ENCODE results near the gene PNPT1. TPM values are rescaled to one million over a fixed set of nuclear protein-coding genes. Genes with fewer than 3 reads are reported as not detected.
"Not testable (repeated sequence)": the region's sequence is repeated elsewhere in the genome, so short reads cannot be mapped to it uniquely, and the experiment has no call there.

PNPT1 gene
- total RNA-seq (ENCODE audit: low replicate concordance): 21.6 and 29.0 TPM in 2 replicates
- long read RNA-seq, full-length matches to known transcripts: 131 of 186 reads
- long read RNA-seq, partial matches to known transcripts: 19 of 186 reads
- long read RNA-seq, other reads (novel, unspliced or antisense): 36 of 186 reads

GRCh38 chr2:55693181-55694125, at the start of gene PNPT1:
PNPT1 (minus strand) TSS chr2:55693844; CDS start chr2:55693823, 21 bp downstream.
- peak; percentile 94 for DNase-seq (ENCODE audit: extremely low spot score, unreplicated experiment)
- peak within 1 kb of the TSS; percentile 92 for H3K27ac Mint-ChIP-seq
- peak within 1 kb of the TSS; percentile 99 for H3K4me3 Mint-ChIP-seq
- peaks cover 7% of the 10 kb centered on the region for H3K36me3 Mint-ChIP-seq
- H3K9me3 Mint-ChIP-seq: no peaks in the 10 kb centered on the region
- H3K27me3 Mint-ChIP-seq: peaks cover 12% of the 10 kb centered on the region
- peaks cover 15% of the 10 kb centered on the region for H3K4me1 Mint-ChIP-seq (ENCODE audit: unreplicated experiment)
- no peak for TF ChIP-seq CTCF (conservative IDR thresholded peaks at IDR 0.05)

DNA sequence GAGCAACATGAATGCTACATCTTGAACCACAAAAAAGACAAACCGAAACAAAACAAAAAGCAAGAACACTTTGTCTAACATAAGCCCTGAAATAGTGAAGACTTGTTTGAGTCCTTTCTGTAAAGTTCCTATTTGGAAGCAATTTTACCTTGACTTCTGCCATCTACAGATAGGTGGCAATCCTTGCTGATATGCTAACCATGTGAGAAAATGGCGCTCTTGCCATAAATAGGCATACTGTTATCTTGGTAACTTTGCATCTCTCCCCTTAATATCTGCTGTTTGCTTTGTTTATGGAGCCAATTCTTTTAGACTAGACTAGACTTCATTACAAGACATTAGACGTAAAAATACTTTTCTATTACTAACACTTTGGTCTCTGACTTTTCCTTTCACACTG, 49.4 kb upstream of the PNPT1 start:
- Mint-ChIP-seq H3K27me3 (no peaks in the 10 kb centered on the region), H3K36me3 (no peaks in the 10 kb centered on the region), H3K9me3 (no peaks in the 10 kb centered on the region), H3K4me1 (ENCODE audit: unreplicated experiment) (no peaks in the 10 kb centered on the region), H3K4me3 (no peak overlapping the region), H3K27ac (no peak overlapping the region)
- no peak for TF ChIP-seq CTCF (conservative IDR thresholded peaks at IDR 0.05)
- no peak for DNase-seq (ENCODE audit: extremely low spot score, unreplicated experiment)

GRCh38 chr2:55736019-55736536, 42.4 kb upstream of the PNPT1 start:
- H3K36me3 Mint-ChIP-seq; H3K27me3 Mint-ChIP-seq; H3K4me1 Mint-ChIP-seq (ENCODE audit: unreplicated experiment); H3K9me3 Mint-ChIP-seq; H3K27ac Mint-ChIP-seq; H3K4me3 Mint-ChIP-seq; DNase-seq (ENCODE audit: extremely low spot score, unreplicated experiment): not testable (repeated sequence)

GRCh38 chr2:55734726-55735125, 41.1 kb upstream of the PNPT1 start:
- peaks cover 10% of the 10 kb centered on the region for H3K4me1 Mint-ChIP-seq (ENCODE audit: unreplicated experiment)
- no peak for DNase-seq (ENCODE audit: extremely low spot score, unreplicated experiment)
- TF ChIP-seq CTCF (conservative IDR thresholded peaks at IDR 0.05): no peak
- H3K36me3 Mint-ChIP-seq: no peaks in the 10 kb centered on the region
- H3K4me3 Mint-ChIP-seq: no peak overlapping the region
- no peak overlapping the region for H3K27ac Mint-ChIP-seq
- no peaks in the 10 kb centered on the region for H3K9me3 Mint-ChIP-seq
- no peaks in the 10 kb centered on the region for H3K27me3 Mint-ChIP-seq

GRCh38 chr2:55733335-55733734, 39.7 kb upstream of the PNPT1 start:
- no peak overlapping the region for H3K4me3 Mint-ChIP-seq
- H3K9me3 Mint-ChIP-seq: no peaks in the 10 kb centered on the region
- DNase-seq (ENCODE audit: extremely low spot score, unreplicated experiment): no peak
- no peaks in the 10 kb centered on the region for H3K27me3 Mint-ChIP-seq
- no peak overlapping the region for H3K27ac Mint-ChIP-seq
- H3K4me1 Mint-ChIP-seq (ENCODE audit: unreplicated experiment): peaks cover 10% of the 10 kb centered on the region
- H3K36me3 Mint-ChIP-seq: no peaks in the 10 kb centered on the region
- TF ChIP-seq CTCF (conservative IDR thresholded peaks at IDR 0.05): no peak

- H3K9me3 Mint-ChIP-seq: no peaks in the 10 kb centered on the region
- no peaks in the 10 kb centered on the region for H3K36me3 Mint-ChIP-seq
- no peak for TF ChIP-seq CTCF (conservative IDR thresholded peaks at IDR 0.05)
- peaks cover 10% of the 10 kb centered on the region for H3K4me1 Mint-ChIP-seq (ENCODE audit: unreplicated experiment)
- H3K27me3 Mint-ChIP-seq: no peaks in the 10 kb centered on the region
- no peak for DNase-seq (ENCODE audit: extremely low spot score, unreplicated experiment)
- no peak overlapping the region for H3K27ac Mint-ChIP-seq
- peak overlapping the region; percentile 18 for H3K4me3 Mint-ChIP-seq
These were observed 39.2 kb upstream of the PNPT1 start for GRCh38 chr2:55732854-55733253.

Measured in type B pancreatic cell (in vitro differentiated cells).